Measurements from ENCODE around the gene LGALS9.

- TF ChIP-seq MAX (IDR thresholded peaks at IDR 0.05) = no peak
- TF ChIP-seq USF1 (IDR thresholded peaks at IDR 0.05) = no peak
- TF ChIP-seq CREB1 (IDR thresholded peaks at IDR 0.05; ENCODE audit: low read depth) = no peak
- TF ChIP-seq EP300 (IDR thresholded peaks at IDR 0.05; ENCODE audit: borderline replicate concordance) = no peak
- no peak for TF ChIP-seq CEBPB (IDR thresholded peaks at IDR 0.05)
These were observed 7.4 kb upstream of the LGALS9 start for GRCh38 chr17:27623614-27624013.

Data from Ishikawa (cell line).